Upper lobe of left lung (tissue), 4 donors: ENCODE measurements around the gene SPEF2.

Experiments
- EP300 ChIP-seq, 4 donors: sonication (generic); formaldehyde crosslinking; IDR thresholded peaks; one replicate each; pipeline ENCODE4 v1.5.1; 2017; ENCODE audit warnings: antibody characterized with exemption in 4 of 4, control low read depth in 2 of 4
- POLR2A ChIP-seq, 4 donors: fragments of 450-650 bp; IDR thresholded peaks; one replicate each; pipeline ENCODE4 v1.5.1; 2016 to 2017; ENCODE audit warnings: antibody characterized with exemption in 4 of 4, mild to moderate bottlenecking in 2 of 4
- POLR2AphosphoS5 ChIP-seq, 2 donors: sonication (generic); formaldehyde crosslinking; IDR thresholded peaks; one replicate each; pipeline ENCODE4 v1.5.1; 2017; ENCODE audit warnings: antibody characterized with exemption in 2 of 2
- TF ChIP-seq, protein P1 (sequence below), 6 experiments: fragments of 450-650 bp in 4 of 6; fragments of 200-600 bp in 2 of 6; sonication (generic) in 2 of 6; IDR thresholded peaks; one replicate each; pipeline ENCODE4 v1.5.1; 2016 to 2019; ENCODE audit warnings: antibody characterized with exemption in 6 of 6

DNA sequence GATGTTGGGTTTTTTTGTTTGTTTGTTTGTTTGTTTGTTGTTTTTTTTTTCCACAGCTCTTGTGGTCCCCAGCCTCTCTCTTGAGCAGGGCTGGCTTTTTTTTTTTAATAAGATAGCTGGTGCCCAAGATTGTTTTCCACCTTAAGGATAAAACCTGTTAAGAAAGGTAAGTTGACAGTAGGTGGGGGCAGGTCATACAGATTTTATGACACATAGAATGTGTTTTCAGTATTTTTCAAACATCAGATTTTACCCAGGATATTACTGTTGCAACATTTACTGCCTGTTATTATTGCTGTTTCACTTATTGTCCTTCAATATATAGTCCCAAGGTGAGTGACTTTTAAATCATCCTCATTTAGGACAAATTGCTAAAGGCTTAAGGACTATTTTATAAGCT is 235.1 kb downstream of the SPEF2 start:
- TF ChIP-seq, protein P1, sequence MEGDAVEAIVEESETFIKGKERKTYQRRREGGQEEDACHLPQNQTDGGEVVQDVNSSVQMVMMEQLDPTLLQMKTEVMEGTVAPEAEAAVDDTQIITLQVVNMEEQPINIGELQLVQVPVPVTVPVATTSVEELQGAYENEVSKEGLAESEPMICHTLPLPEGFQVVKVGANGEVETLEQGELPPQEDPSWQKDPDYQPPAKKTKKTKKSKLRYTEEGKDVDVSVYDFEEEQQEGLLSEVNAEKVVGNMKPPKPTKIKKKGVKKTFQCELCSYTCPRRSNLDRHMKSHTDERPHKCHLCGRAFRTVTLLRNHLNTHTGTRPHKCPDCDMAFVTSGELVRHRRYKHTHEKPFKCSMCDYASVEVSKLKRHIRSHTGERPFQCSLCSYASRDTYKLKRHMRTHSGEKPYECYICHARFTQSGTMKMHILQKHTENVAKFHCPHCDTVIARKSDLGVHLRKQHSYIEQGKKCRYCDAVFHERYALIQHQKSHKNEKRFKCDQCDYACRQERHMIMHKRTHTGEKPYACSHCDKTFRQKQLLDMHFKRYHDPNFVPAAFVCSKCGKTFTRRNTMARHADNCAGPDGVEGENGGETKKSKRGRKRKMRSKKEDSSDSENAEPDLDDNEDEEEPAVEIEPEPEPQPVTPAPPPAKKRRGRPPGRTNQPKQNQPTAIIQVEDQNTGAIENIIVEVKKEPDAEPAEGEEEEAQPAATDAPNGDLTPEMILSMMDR (IDR thresholded peaks at IDR 0.05), result no peak
- TF ChIP-seq POLR2A (IDR thresholded peaks at IDR 0.05) (no peak), POLR2AphosphoS5 (IDR thresholded peaks at IDR 0.05) (no peak), EP300 (IDR thresholded peaks at IDR 0.05) (no peak)
